Ovary (tissue), 3 donors: ENCODE results near the gene PLPPR3.

Source experiments
- CTCF ChIP-seq, 3 donors: fragments of 450-650 bp in 2 of 3; fragments of 200-600 bp in 1 of 3; IDR thresholded peaks; one replicate each; pipeline versions ENCODE4 v1.5.1 to v1.8.0; 2016 to 2022; ENCODE audit warnings: antibody characterized with exemption in 3 of 3, mild to moderate bottlenecking in 1 of 3
- POLR2A ChIP-seq: fragments of 450-650 bp; IDR thresholded peaks from one replicate; pipeline ENCODE4 v1.6.1; 2017; ENCODE audit warnings: antibody characterized with exemption, mild to moderate bottlenecking, moderate library complexity
- donor health status: DM: no; HTN: no; CAD: no.

GRCh38 chr19:812049-812746, 9.6 kb downstream of the PLPPR3 start:
- TF ChIP-seq CTCF (IDR thresholded peaks at IDR 0.05) = no peak
- TF ChIP-seq POLR2A = no peak
